Right renal pelvis (tissue), 4 donors: ENCODE results near the gene PRKCA. TPM values are rescaled to one million over a fixed set of nuclear protein-coding genes. Genes with fewer than 3 reads are reported as not detected.
"Not testable (repeated sequence)": the region's sequence is repeated elsewhere in the genome, so short reads cannot be mapped to it uniquely, and the experiment has no call there.

Experiments
- DNase-seq, 4 donors: peaks; one replicate each; pipeline ENCODE4 v3.0.0-alpha.2; 2013; ENCODE audit warnings: low read depth in 4 of 4, low spot score in 3 of 4, missing footprints in 1 of 4
- polyA plus RNA-seq, 4 donors: library from polyadenylated mRNA; unstranded; fragments of 120-200 nt; gene quantifications; one replicate each; pipeline ENCODE4 v1.2.1, GENCODE V29; 2013; ENCODE audit not compliant: insufficient read length in 4 of 4

The PRKCA gene
- 10 to 100 TPM; 20.9 to 25.9 (median 24.5) TPM for polyA plus RNA-seq

- no peak for DNase-seq
These were observed at the start of gene PRKCA for GRCh38 chr17:66301864-66302741. TSS of gene PRKCA (plus strand) at chr17:66302613.

GRCh38 chr17:66253458-66253857 is 49.0 kb upstream of the PRKCA start:
- DNase-seq = not testable (repeated sequence)

GRCh38 chr17:66255112-66255511 is 47.3 kb upstream of the PRKCA start:
- peak; percentile 52 to 72 (median 66) for DNase-seq

- no peak for DNase-seq
These were observed 46.9 kb upstream of the PRKCA start for GRCh38 chr17:66255527-66255971.

- DNase-seq = no peak
These were observed 42.1 kb upstream of the PRKCA start for GRCh38 chr17:66260275-66260674.

- DNase-seq = no peak
These were observed 41.7 kb upstream of the PRKCA start for GRCh38 chr17:66260688-66261087.

GRCh38 chr17:66262767-66263166 is 39.6 kb upstream of the PRKCA start:
- peak in 1 of 4 donors; percentile 20 for DNase-seq

GRCh38 chr17:66264696-66265095 is 37.7 kb upstream of the PRKCA start:
- no peak for DNase-seq

- DNase-seq = no peak
These were observed 34.0 kb upstream of the PRKCA start for GRCh38 chr17:66268247-66268927.

- DNase-seq = no peak
These were observed 32.3 kb upstream of the PRKCA start for GRCh38 chr17:66270106-66270505.

GRCh38 chr17:66271512-66271911 is 30.9 kb upstream of the PRKCA start:
- no peak for DNase-seq

- no peak for DNase-seq
These were observed 29.4 kb upstream of the PRKCA start for GRCh38 chr17:66272811-66273585.

GRCh38 chr17:66273586-66273848 is 28.9 kb upstream of the PRKCA start:
- DNase-seq = no peak

- DNase-seq = no peak
These were observed 26.8 kb upstream of the PRKCA start for GRCh38 chr17:66275651-66276050.

- no peak for DNase-seq
These were observed 26.0 kb upstream of the PRKCA start for GRCh38 chr17:66276328-66276937.

- no peak for DNase-seq
These were observed 25.2 kb upstream of the PRKCA start for GRCh38 chr17:66277191-66277590.

- no peak for DNase-seq
These were observed 20.6 kb upstream of the PRKCA start for GRCh38 chr17:66281661-66282369.

GRCh38 chr17:66283296-66283934 is 19.0 kb upstream of the PRKCA start:
- no peak for DNase-seq

GRCh38 chr17:66283971-66284370 is 18.4 kb upstream of the PRKCA start:
- no peak for DNase-seq

GRCh38 chr17:66285149-66285548 is 17.3 kb upstream of the PRKCA start:
- DNase-seq = no peak
